ENCODE results near the gene MRPS5.
"Not testable (repeated sequence)": the region's sequence is repeated elsewhere in the genome, so short reads cannot be mapped to it uniquely, and the experiment has no call there.

Gene MRPS5

DNA sequence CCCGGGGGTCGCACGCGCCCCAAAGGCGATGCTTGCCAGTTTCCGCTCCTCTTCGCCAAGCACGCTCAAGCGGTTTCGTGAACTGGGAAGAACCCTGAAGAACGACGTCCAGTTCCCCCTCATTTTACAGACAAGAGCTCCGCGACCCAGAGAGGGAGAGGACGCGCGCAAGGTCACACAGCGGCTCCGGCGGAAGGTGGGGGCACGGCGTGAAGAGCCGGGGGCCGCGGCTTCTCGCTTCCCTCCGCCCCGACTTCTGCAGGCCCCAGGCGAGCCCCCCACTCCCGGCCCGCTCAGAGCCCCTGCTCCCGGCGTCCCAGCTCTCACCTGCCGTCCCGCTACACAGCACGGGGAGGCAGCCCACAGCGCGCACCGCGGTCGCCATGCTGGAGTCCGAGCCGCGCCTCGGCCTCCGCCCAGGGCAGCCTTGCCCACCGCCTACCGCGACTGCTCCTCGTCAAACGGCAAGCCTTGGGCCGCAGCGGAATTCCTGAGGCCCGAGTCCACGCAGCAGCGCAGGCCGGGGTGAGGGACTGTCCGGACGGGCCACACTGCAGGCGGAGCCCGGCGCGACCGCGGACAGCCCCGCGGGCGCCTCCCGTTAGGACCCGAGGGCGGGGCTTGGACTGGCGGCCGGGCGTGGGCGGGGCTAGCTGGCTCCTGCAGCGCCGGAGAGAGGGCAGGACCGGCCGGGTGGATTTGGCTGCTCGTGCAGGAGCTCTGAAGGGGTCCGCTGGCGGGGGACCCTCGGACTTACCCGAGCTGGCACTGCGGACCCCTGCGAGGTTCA is at the start of gene MRPS5:
Gene MRPS5 (minus strand): TSS at position 402 of the 790 bp plus-strand sequence. CDS start 17 bp downstream, at position 385.
- DNase-seq: no peak

DNA sequence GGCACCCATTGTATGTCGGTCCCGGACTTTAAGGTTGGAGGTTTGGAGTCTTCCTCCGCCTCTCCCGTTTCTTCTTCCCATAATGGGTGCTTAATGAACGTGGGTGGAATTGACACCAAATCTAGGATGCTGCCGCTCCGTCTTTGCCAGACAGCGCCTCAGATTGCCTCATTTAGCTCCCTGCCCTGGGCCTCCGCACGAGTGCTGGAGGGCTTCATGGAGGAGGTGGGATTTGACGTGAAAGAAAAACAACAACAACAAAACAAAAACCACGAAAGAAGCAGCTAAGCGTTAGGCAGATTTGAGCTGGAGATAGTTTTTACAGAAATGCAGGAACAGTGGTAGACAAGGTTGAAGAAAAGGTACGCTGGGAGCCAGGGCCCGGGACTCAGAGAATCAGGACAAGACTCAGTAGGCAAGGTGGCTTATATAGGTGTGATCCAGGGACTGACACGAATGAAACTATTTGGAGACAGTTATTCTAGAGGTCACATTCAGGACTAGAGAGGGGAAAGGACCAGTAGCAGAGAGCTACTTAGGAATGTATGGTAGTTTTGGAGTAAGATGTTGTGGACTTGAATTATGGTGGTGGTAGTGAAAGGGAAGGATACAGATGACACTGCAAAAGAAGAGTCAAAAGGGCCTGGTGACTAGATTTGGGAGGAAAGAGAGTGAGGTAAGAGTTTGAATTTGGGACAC is 44.6 kb upstream of the MRPS5 start:
- DNase-seq: no peak

DNA sequence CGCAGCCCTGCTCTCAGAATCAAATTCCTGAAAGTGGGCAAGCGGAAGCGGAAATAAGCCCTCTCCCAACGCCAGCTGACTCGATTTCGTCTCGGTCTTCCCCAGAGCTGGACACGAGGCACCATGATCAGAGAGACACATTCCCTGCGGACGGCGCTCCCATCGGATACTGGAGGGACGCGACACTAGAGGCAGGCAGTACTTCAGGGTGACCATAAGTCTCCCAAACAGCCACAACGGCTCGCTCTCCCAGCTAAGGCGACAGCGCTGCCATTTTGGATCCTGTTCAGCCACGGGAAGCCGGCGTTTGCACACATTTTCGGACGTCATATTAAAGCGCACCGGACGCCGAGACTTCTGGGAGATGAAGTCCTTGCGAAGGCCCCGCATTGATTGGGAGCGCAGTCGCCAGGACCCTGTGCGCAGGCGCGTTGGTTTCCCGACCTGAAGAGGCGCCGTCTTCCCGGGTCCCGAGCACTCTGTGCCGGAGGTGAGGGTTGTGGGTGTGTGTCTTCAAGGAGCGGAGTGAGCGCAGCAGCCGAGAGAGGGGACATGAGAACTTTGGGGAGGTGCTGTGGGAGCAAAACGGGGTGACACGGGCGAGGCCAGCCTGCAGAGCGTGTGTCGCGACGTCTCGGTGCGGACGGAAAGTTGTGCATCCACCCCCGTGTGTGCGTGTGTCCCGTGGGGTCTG is 43.9 kb upstream of the MRPS5 start, which contains the start of gene ZNF2:
Gene ZNF2 (plus strand): TSS at position 439 of the 694 bp plus-strand sequence. CDS start 10,418 bp downstream, outside the sequence.
- peak; percentile 79 for DNase-seq

GRCh38 chr2:95165030-95165370 is 43.4 kb upstream of the MRPS5 start:
- DNase-seq: no peak

DNA sequence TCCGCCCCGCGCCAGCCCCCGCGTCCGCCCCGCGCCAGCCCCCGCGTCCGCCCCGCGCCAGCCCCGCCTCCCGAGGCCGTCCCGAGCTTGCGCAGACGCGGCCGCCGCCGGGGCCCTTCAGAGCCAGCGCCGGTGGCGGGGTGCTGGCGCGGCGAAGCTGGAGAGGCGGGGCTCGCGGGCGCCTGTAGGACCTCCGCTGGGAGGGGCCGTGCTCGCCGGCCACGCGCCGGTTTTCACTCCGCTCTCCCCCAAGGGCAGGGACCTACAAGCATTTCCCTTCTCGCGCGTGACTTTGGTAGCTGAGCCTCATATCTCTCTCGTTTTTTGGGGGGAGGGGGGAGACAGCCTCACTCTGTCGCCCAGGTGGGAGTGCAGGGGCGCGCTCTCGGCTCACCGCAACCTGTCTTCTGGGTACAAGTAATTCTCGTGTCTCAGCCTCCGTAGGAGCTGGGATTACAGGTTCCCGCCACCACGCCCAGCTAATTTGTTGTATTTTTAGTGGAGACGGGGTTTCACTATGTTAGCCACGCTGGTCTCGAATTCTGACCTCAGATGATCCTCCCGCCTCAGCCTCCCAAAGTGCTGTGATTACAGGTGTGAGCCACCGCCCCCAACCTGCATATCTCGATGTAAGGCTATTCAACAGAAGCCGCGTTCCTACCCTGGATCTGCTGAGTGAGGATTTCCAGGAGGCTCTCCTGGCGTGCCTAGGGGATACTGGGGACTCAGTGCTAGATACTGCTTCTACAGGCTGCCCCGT is 38.3 kb upstream of the MRPS5 start, which contains the start of gene ZNF514:
Gene ZNF514 (minus strand): TSS at position 159 of the 760 bp plus-strand sequence. CDS start 6,595 bp downstream, outside the sequence.
- DNase-seq: peak; percentile 2

GRCh38 chr2:95158891-95159619 is 37.4 kb upstream of the MRPS5 start:
- no peak for DNase-seq

DNA sequence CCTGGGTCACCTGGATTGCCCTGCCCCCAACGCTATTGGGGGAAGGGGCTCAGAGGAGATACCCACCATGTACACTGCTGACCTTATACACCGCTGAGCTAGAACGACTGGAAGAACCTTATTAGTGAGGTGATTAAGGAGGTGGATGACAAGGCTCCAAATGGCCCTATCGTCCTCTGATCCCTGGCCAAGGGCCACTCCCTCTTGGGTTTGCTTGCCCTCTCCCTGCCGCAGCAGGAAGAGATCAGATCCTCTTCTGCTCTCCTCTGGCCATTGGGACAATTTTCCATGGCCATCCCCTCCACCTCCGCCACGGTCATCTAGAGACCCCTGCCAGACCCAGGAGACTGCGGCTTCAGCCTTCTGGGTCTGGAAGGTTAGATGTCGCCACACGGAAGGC is 36.8 kb upstream of the MRPS5 start:
- DNase-seq: no peak

DNA sequence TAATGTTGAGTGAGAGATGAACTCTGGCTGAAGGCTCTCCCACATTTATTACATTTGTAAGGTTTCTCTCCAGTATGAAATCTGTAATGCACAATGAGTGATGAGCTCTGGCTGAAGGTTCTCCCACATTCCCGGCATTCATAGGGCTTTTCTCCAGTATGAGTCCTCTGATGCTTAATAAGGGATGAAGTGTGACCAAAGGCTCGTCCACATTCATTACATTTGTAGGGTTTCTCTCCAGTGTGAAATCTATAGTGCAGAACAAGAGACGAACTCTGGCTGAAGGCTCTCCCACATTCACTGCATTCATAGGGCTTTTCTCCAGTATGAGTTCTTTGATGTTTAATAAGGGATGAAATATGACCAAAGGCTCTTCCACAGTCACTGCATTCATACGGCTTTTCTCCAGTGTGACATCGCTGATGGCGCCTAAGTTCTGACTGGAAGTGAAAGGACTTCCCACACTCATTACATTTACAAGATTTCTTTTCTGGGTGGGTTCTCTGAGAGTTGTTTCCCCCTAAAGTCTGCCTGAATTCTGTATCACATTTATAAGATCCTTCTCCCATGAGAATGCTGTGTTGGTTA is 27.9 kb upstream of the MRPS5 start:
- DNase-seq: no peak

GRCh38 chr2:95143838-95144237 is 22.2 kb upstream of the MRPS5 start:
- DNase-seq: no peak

DNA sequence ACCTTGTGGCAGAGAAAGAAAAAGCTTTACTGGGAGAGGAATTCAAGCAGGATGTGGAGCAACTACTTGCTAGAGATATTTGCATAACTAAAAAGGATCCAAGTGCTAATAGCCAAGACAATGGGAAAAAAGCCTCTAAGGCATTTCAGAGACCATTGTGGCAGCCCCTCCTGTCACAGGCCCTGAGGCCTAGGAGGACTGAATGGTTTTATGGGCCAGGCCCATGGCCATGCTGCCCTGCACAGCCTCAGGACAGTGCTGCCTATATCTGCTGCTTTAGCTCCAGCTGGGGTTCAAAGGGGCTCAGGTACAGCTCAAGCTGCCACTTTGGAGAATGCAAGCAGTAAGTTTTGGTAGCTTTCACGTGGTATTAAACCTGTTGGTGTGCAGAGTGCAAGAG is 17.1 kb upstream of the MRPS5 start:
- no peak for DNase-seq

- no peak for DNase-seq
Measured at GRCh38 chr2:95122197-95122551, 566 bp upstream of the MRPS5 start.

DNA sequence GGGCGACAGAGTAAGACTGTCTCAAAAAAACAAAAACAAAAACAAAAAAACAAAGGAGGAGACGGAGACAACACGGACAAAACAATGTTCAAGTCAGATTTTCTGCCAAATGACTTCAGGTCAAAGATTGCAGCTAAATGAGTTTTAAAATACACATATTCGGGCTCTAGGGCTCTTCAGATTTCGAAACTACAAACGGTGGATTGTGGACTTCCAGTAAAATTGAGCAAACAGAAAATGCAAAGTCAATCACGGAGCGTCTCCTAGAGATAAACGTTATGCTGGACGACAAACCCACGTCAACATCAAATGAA is 558 bp downstream of the MRPS5 start:
- no peak for DNase-seq

DNA sequence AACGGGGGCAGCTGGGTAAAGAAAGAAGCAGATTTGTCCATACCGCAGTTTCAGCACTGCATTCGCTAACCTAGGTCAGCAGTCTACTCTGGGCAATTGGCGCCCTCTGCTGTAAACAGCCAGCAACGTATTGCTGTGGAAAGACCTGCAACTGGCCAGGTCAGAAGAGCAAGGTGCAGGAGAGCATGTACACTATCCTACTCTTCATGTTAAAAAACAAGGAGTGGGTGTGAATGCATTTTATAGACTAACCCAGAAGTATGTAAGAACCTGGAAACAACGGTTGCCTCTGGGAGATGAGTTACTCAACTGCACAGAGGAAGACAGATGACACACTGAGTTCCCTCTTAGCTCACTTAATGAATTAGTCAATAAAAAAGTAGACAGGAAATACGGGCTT is 6.2 kb downstream of the MRPS5 start:
- no peak for DNase-seq

- no peak for DNase-seq
Measured at GRCh38 chr2:95113464-95113863, 8.1 kb downstream of the MRPS5 start.

DNA sequence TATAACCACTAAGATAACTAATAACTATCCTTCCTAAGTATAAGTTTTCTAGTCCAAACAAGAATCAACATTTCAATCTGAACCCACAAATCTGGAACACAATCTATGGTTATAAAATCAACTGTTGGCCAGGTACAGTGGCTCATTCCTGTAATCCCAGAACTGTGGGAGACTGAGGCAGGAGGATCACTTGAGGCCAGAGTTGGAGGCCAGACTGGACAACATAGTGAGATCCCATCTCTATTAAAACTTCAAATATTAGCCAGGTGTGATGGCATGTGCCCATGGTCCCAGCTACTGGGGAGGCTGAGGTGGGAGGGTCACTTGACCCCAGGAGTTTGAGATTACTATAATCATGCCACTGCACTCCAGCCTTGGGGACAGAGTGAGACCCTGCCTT is 11.2 kb downstream of the MRPS5 start:
- DNase-seq: no peak

DNA sequence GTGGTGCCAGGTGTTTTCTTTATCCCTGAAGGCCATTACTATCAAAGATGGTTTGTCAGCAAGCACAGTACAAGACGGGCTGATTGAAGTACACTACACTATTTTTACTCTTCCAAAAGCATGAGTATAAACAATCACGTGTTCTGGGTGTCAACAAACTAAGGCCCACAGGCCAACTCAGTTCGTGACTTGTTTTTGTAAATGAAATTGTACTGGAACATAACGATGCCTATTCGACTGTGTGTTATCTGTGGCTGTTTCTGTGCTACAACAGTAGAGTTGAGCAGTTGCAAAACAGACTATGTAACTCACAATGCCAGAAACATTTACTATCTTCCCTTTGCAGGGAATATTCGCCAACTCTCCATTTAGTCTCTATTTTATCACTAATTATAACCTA is 12.3 kb downstream of the MRPS5 start:
- no peak for DNase-seq

DNA sequence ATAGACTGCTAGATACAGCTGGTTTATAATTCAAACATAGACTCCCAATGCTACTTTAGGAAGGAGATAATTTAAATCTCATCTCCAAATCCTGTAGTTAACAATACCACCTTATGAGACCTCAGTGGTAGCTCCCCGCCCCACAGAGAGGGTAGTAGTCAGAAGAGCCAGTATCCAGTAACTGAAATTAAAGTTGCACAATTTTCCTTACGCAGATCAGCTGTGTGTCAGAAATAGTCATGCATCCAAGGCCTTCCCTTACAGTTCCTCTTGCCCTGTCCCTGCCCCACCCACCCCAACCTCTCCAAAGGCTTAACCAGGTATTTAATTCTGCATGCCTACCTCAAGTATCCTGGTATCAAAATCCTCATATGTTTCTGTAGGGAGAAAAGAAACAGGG is 15.5 kb downstream of the MRPS5 start:
- no peak for DNase-seq

DNA sequence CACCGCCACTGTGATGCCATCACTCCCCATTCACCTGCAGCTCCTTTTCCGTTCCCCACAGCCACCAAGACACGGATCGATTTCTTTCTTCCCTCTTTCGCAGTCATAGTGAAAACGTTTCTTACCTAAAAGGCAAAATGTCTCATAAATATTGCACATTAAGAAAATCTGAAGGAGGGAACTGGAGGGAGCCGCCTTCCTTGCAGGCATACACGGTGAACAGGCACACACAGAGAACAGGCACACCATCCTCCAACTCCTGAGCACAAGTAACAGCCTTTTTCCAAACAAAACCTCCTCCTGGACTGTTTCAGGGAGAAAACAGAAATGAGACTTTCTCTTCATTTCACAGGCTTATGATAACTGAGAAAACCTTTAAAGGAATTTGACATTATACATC is 17.0 kb downstream of the MRPS5 start:
- DNase-seq: no peak

DNA sequence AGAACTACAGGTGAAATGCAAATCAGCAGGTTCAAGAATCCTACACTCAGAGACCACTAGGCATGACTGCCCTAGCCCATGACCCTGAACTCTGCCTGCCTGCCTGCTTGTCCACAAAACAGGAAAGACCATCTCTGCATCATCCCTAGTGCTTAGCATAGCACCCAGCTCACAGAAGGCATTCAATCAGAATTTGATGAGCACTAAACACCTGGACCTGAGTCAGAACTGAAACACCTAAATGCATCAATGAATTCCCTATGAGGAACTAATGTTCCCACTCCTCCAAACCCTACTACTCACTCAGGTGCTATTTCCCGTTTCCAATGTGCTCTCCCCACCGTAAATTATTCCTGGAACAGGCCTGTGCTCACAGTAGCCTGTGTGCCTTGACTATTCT is 21.7 kb downstream of the MRPS5 start:
- DNase-seq: no peak

DNA sequence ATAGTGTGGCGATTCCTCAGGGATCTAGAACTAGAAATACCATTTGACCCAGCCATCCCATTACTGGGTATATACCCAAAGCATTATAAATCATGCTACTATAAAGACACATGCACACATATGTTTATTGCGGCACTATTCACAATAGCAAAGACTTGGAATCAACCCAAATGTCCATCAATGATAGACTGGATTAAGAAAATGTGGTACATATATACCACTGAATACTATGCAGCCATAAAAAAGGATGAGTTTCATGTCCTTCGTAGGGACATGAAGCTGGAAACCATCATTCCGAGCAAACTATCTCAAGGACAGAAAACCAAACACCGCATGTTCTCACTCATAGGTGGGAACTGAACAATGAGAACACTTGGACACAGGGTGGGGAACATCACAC is 23.3 kb downstream of the MRPS5 start:
- not testable (repeated sequence) for DNase-seq

DNA sequence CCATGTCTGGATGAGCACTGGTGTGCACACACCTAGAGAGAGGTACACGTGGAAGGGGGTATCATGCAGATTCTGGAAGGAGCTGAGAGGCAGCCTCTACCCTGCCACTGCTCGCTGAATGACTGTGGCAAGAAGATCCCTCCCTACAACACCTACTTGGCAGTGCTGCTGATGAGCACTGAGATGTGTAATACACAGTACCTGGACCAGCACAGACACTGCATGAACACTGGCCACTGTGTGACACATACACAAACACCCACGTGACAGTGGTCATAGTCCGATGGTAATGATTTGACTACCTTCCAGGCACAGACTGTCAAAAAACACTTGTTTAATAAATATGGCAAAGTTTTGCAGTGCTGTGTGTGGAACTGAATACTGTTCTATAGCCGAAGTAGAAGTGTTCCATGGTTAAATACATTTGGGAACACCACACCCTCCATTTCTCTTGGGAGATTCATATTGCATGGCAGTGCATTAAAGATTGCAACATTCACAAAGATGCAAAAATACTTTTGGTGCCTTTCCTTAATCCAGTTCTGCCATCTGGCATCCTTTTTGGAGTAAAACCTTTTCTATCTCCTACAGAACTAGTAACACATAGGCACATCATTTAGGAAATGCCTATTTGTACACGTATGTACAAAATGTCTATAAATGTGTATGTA is 29.6 kb downstream of the MRPS5 start:
- no peak for DNase-seq

- no peak for DNase-seq
Measured at GRCh38 chr2:95087379-95087778, 34.2 kb downstream of the MRPS5 start.
